Adrenal gland (tissue), 5 donors: ENCODE results near the gene GCG.

ENCODE experiments used
- POLR2A ChIP-seq, 2 donors: fragments of 450-650 bp; IDR thresholded peaks; one replicate each; pipeline ENCODE4 v1.6.1; 2017; ENCODE audit warnings: antibody characterized with exemption in 2 of 2, mild to moderate bottlenecking in 2 of 2, moderate library complexity in 1 of 2
- TF ChIP-seq, protein P1 (sequence below), 6 experiments: fragments of 450-650 bp in 4 of 6; fragments of 200-600 bp in 2 of 6; sonication (generic) in 1 of 6; IDR thresholded peaks; 1 replicate in 5 of 6; 2 replicates in 1 of 6; pipeline versions ENCODE4 v1.5.1 to v1.8.0; 2016 to 2021; ENCODE audit warnings: antibody characterized with exemption in 6 of 6, mild to moderate bottlenecking in 2 of 6, moderate library complexity in 1 of 6
- donor health status: DM: no; HTN: no; CAD: no.

DNA sequence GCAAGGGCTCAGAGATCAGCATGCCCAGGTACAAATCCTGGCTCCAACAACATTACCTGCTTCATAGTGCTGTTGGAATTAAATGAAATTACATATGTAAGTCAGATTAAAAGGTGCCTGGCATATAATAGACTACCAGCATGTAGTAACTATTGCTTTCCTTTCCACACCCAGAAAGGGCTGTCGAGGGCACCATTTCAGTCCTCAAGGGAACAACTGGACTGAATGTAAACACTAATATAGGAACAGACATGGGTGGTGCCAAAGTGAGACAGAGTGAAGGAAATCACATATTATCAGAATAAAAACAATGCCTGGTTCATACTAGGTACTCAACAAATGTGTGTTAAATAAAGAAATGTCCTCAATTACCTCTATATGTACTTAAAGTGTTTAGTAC is 47.9 kb upstream of the GCG start:
- TF ChIP-seq, protein P1, sequence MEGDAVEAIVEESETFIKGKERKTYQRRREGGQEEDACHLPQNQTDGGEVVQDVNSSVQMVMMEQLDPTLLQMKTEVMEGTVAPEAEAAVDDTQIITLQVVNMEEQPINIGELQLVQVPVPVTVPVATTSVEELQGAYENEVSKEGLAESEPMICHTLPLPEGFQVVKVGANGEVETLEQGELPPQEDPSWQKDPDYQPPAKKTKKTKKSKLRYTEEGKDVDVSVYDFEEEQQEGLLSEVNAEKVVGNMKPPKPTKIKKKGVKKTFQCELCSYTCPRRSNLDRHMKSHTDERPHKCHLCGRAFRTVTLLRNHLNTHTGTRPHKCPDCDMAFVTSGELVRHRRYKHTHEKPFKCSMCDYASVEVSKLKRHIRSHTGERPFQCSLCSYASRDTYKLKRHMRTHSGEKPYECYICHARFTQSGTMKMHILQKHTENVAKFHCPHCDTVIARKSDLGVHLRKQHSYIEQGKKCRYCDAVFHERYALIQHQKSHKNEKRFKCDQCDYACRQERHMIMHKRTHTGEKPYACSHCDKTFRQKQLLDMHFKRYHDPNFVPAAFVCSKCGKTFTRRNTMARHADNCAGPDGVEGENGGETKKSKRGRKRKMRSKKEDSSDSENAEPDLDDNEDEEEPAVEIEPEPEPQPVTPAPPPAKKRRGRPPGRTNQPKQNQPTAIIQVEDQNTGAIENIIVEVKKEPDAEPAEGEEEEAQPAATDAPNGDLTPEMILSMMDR (IDR thresholded peaks at IDR 0.05), result no peak
- TF ChIP-seq POLR2A (IDR thresholded peaks at IDR 0.05), result no peak
